HL-60 (cell line): Measurements from ENCODE around the gene COL6A3.

Experiments
- REST ChIP-seq: IDR thresholded peaks from 2 replicates; pipeline ENCODE4 v1.6.1; 2012; ENCODE audit warnings: low read depth; ENCODE audit not compliant: insufficient replicate concordance
- SPI1 ChIP-seq: IDR thresholded peaks from 2 replicates; pipeline ENCODE4 v1.6.1; 2012; ENCODE audit warnings: low read depth, mild to moderate bottlenecking, borderline replicate concordance
- TF ChIP-seq, protein P1 (sequence below): IDR thresholded peaks from one replicate; pipeline ENCODE4 v1.5.1; 2011; ENCODE audit warnings: low read length, control low read depth, inconsistent platforms; ENCODE audit not compliant: insufficient read depth

DNA sequence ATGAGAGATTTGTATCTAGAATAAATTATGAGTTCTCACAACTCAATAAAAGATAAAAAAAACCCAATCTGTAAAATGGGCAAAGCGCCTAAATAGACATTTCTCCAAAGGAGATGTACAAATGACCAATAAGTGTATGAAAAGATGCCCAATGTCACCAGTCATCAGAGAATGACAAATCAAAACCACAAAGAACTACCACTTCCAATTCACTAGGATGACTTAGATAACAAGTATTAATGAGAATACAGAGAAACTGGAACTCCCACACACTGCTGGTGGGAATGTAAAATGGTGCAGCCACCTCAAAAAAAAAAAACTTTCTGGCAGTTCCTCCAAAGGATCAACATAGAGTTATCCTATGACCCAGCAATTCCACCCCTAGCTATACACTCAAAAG, 17.4 kb upstream of the COL6A3 start:
- TF ChIP-seq, protein P1, sequence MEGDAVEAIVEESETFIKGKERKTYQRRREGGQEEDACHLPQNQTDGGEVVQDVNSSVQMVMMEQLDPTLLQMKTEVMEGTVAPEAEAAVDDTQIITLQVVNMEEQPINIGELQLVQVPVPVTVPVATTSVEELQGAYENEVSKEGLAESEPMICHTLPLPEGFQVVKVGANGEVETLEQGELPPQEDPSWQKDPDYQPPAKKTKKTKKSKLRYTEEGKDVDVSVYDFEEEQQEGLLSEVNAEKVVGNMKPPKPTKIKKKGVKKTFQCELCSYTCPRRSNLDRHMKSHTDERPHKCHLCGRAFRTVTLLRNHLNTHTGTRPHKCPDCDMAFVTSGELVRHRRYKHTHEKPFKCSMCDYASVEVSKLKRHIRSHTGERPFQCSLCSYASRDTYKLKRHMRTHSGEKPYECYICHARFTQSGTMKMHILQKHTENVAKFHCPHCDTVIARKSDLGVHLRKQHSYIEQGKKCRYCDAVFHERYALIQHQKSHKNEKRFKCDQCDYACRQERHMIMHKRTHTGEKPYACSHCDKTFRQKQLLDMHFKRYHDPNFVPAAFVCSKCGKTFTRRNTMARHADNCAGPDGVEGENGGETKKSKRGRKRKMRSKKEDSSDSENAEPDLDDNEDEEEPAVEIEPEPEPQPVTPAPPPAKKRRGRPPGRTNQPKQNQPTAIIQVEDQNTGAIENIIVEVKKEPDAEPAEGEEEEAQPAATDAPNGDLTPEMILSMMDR, result no peak
- TF ChIP-seq SPI1 (no peak), REST (no peak)
